CD14-positive monocyte (primary cell): Measurements from ENCODE around the gene KLHL3. TPM values are rescaled to one million over a fixed set of nuclear protein-coding genes. Genes with fewer than 3 reads are reported as not detected.
A peak's percentile ranks its signal among the peaks of the same experiment; 100 is the strongest.

Source experiments
- DNase-seq, 3 donors: peaks; one replicate each; pipeline ENCODE4 v3.0.0-alpha.2; 2011 to 2022
- H2AFZ ChIP-seq: 2 replicates; pipeline ENCODE4 v1.6.0; 2012; ENCODE audit warnings: mild to moderate bottlenecking, low read depth, low read length, inconsistent platforms; ENCODE audit not compliant: insufficient read depth, poor library complexity, severe bottlenecking
- H3K27ac ChIP-seq, 2 donors: 1 replicate in 1 of 2; 2 replicates in 1 of 2; pipeline ENCODE4 v1.5.1; 2012 to 2013; ENCODE audit warnings: low read length in 2 of 2, control low read depth in 1 of 2, inconsistent platforms in 1 of 2, low read depth in 1 of 2, mild to moderate bottlenecking in 1 of 2
- H3K27me3 ChIP-seq, 2 donors: one replicate each; pipeline versions ENCODE4 v1.6.0 to v1.6.1; 2011 to 2013; ENCODE audit warnings: low read length in 2 of 2; ENCODE audit not compliant: control insufficient read depth in 2 of 2, insufficient read depth in 2 of 2
- H3K36me3 ChIP-seq, 2 donors: replicated peaks in 1 of 2; 1 replicate in 1 of 2; 2 replicates in 1 of 2; pipeline versions ENCODE4 v1.5.1 to v1.6.1; 2012 to 2013; ENCODE audit warnings: low read length in 2 of 2, control low read depth in 1 of 2, inconsistent platforms in 1 of 2, mild to moderate bottlenecking in 1 of 2; ENCODE audit not compliant: insufficient read depth in 2 of 2, control insufficient read depth in 1 of 2
- H3K4me1 ChIP-seq, 2 donors: 1 replicate in 1 of 2; 2 replicates in 1 of 2; pipeline versions ENCODE4 v1.5.1 to v1.6.1; 2012 to 2013; ENCODE audit warnings: low read length in 2 of 2, control low read depth in 1 of 2, inconsistent platforms in 1 of 2, mild to moderate bottlenecking in 1 of 2, moderate library complexity in 1 of 2; ENCODE audit not compliant: insufficient read depth in 2 of 2, control insufficient read depth in 1 of 2
- H3K4me2 ChIP-seq: replicated peaks from 2 replicates; pipeline ENCODE3; 2012; ENCODE audit warnings: low read length, moderate library complexity, mild to moderate bottlenecking; ENCODE audit not compliant: poor library complexity, severe bottlenecking; ENCODE audit errors: extremely low read depth
- H3K4me3 ChIP-seq, 3 experiments: fragments of 200-600 bp in 1 of 3; sonication (generic) in 1 of 3; replicated peaks in 1 of 3; 1 replicate in 2 of 3; 2 replicates in 1 of 3; pipeline ENCODE4 v1.5.1; 2011 to 2013; ENCODE audit warnings: low read length in 3 of 3, mild to moderate bottlenecking in 3 of 3, control low read depth in 2 of 3, low read depth in 2 of 3, inconsistent platforms in 1 of 3, moderate library complexity in 1 of 3
- H3K79me2 ChIP-seq: 2 replicates; pipeline ENCODE4 v1.6.0; 2012; ENCODE audit warnings: mild to moderate bottlenecking, control low read depth, inconsistent platforms, low read length, moderate library complexity; ENCODE audit not compliant: insufficient read depth
- H3K9ac ChIP-seq: 2 replicates; pipeline ENCODE4 v1.6.0; 2017; ENCODE audit warnings: low read length, mild to moderate bottlenecking; ENCODE audit not compliant: insufficient read depth, poor library complexity, severe bottlenecking
- H3K9me3 ChIP-seq, 2 donors: replicated peaks in 1 of 2; 1 replicate in 1 of 2; 2 replicates in 1 of 2; pipeline versions ENCODE4 v1.5.1 to v1.6.1; 2012 to 2013; ENCODE audit warnings: low read length in 2 of 2, control low read depth in 1 of 2; ENCODE audit not compliant: control insufficient read depth in 1 of 2, insufficient read depth in 1 of 2
- H4K20me1 ChIP-seq: 2 replicates; pipeline ENCODE4 v1.6.0; 2012; ENCODE audit warnings: mild to moderate bottlenecking, low read length, control low read depth, moderate library complexity; ENCODE audit not compliant: insufficient read depth
- H3K27ac Mint-ChIP-seq, 7 donors: one replicate each; pipeline ENCODE4 v1.8.0; 2020; ENCODE audit warnings: mild to moderate bottlenecking in 7 of 7, mixed read lengths in 7 of 7, moderate library complexity in 6 of 7, inconsistent platforms in 2 of 7
- H3K27me3 Mint-ChIP-seq, 3 donors: one replicate each; pipeline ENCODE4 v1.8.0; 2021 to 2022; ENCODE audit warnings: low read depth in 3 of 3, mild to moderate bottlenecking in 3 of 3, mixed read lengths in 3 of 3, moderate library complexity in 3 of 3, inconsistent platforms in 1 of 3
- H3K36me3 Mint-ChIP-seq, 2 donors: one replicate each; pipeline ENCODE4 v1.8.0; 2020; ENCODE audit warnings: mixed read lengths in 2 of 2, inconsistent platforms in 1 of 2, mild to moderate bottlenecking in 1 of 2
- H3K4me1 Mint-ChIP-seq: one replicate; pipeline ENCODE4 v1.8.0; 2020; ENCODE audit warnings: mild to moderate bottlenecking, mixed read lengths
- H3K4me3 Mint-ChIP-seq, 2 donors: one replicate each; pipeline ENCODE4 v1.8.0; 2020; ENCODE audit warnings: mild to moderate bottlenecking in 2 of 2, mixed read lengths in 2 of 2, moderate library complexity in 1 of 2
- H3K9me3 Mint-ChIP-seq, 7 donors: one replicate each; pipeline ENCODE4 v1.8.0; 2020 to 2022; ENCODE audit warnings: mixed read lengths in 7 of 7, mild to moderate bottlenecking in 6 of 7, moderate library complexity in 6 of 7, inconsistent platforms in 2 of 7
- CTCF ChIP-seq: fragments of 200-600 bp; IDR thresholded peaks from one replicate; pipeline ENCODE4 v1.8.0; 2022; ENCODE audit warnings: antibody characterized with exemption, mild to moderate bottlenecking
- WGBS: methylation state at CpG from one replicate; pipeline ENCODE4 v1.1.5; 2013; ENCODE audit warnings: missing lambda C conversion rate; ENCODE audit not compliant: insufficient coverage; 5-methylcytosine and 5-hydroxymethylcytosine counted together
- intact Hi-C, 2 donors: fragments of 100-400 bp; cut with micrococcal nuclease; formaldehyde crosslinking; loops; one replicate each; pipeline versions ENCODE4 v1.15.0 to v1.15.1; 2023
- polyA plus RNA-seq, 3 donors: library from polyadenylated mRNA; depleted of rRNA in 1 of 3; unstranded in 2 of 3; stranded (reverse) in 1 of 3; fragments of 300-500 nt in 2 of 3; fragments of >200 nt in 1 of 3; fragmentation: Illumina TruSeq in 2 of 3; gene quantifications; 1 replicate in 2 of 3; 2 replicates in 1 of 3; pipeline ENCODE4 v1.2.3, GENCODE V29; 2012 to 2021

Gene KLHL3
- polyA plus RNA-seq, 3 donors, result 0.71 TPM; not detected in 2

GRCh38 chr5:137760294-137760693 lies 24.4 kb upstream of the KLHL3 start:
- intact Hi-C loops, result no loop called here

GRCh38 chr5:137758715-137759306 lies 22.9 kb upstream of the KLHL3 start:
- DNase-seq, result peak in 2 of 3 donors; percentile 18 to 19
- no peaks in the 10 kb centered on the region for H3K9me3 ChIP-seq
- Mint-ChIP-seq H3K4me3 (no peak overlapping the region), H3K27ac (no peak overlapping the region), H3K4me1 (peaks cover 10% of the 10 kb centered on the region), H3K9me3 (peaks cover 0 to 2% (median 0%) of the 10 kb centered on the region in 7 donors), H3K27me3 (peaks cover 0 to 2% (median 0%) of the 10 kb centered on the region in 3 donors), H3K36me3 (no peaks in the 10 kb centered on the region)
- peaks cover 5 to 10% of the 10 kb centered on the region in 2 donors for H3K4me1 ChIP-seq
- H3K27me3 ChIP-seq, result no peaks in the 10 kb centered on the region
- H4K20me1 ChIP-seq, result peaks cover 2% of the 10 kb centered on the region
- WGBS, result 89% methylated on average over 3 of the region's 6 CpGs
- TF ChIP-seq CTCF, result no peak
- peaks cover under 1% of the 10 kb centered on the region for H3K79me2 ChIP-seq
- intact Hi-C loops, result no loop called here
- H3K27ac ChIP-seq, result no peak overlapping the region
- no peaks in the 10 kb centered on the region for H3K36me3 ChIP-seq
- H3K9ac ChIP-seq, result no peak overlapping the region
- no peak overlapping the region for H3K4me2 ChIP-seq
- H2AFZ ChIP-seq, result no peak overlapping the region
- H3K4me3 ChIP-seq, result no peak overlapping the region

More at GRCh38 chr5:137760294-137760693, 24.4 kb upstream of the KLHL3 start:
- Histone ChIP-seq H3K9me3 (no peaks in the 10 kb centered on the region), H2AFZ (no peak overlapping the region), H3K9ac (no peak overlapping the region), H3K27me3 (no peaks in the 10 kb centered on the region), H3K79me2 (no peaks in the 10 kb centered on the region), H3K4me3 (no peak overlapping the region), H4K20me1 (no peaks in the 10 kb centered on the region), H3K27ac (no peak overlapping the region), H3K4me2 (no peak overlapping the region), H3K4me1 (peaks cover 1 to 2% of the 10 kb centered on the region in 2 donors), H3K36me3 (no peaks in the 10 kb centered on the region)
- TF ChIP-seq CTCF, result no peak
- no peaks in the 10 kb centered on the region for H3K36me3 Mint-ChIP-seq
- DNase-seq, result no peak
- H3K4me1 Mint-ChIP-seq, result peaks cover 6% of the 10 kb centered on the region
- H3K4me3 Mint-ChIP-seq, result no peak overlapping the region
- H3K27me3 Mint-ChIP-seq, result peaks cover 0 to 2% (median 0%) of the 10 kb centered on the region in 3 donors
- 100% methylated on average over 3 of the region's 4 CpGs for WGBS
- H3K27ac Mint-ChIP-seq, result no peak overlapping the region
- H3K9me3 Mint-ChIP-seq, result no peaks in the 10 kb centered on the region
